NCI-H2227 (cell line): ENCODE results near the gene TMEM81.
A peak's percentile ranks its signal among the peaks of the same experiment; 100 is the strongest.

Experiments used
- DNase-seq: peaks from one replicate; lab custom pipeline; 2025; ENCODE audit not compliant: unreplicated experiment; lab: John Stamatoyannopoulos, UW

Gene TMEM81

GRCh38 chr1:205061227-205061626 is 23.0 kb downstream of the TMEM81 start:
- no peak for DNase-seq

GRCh38 chr1:205060746-205061145 is 23.5 kb downstream of the TMEM81 start:
- no peak for DNase-seq

- DNase-seq: no peak
These were observed 24.6 kb downstream of the TMEM81 start for GRCh38 chr1:205059660-205060059.

GRCh38 chr1:205058853-205059252 is 25.4 kb downstream of the TMEM81 start:
- DNase-seq: no peak

- DNase-seq: no peak
These were observed 26.3 kb downstream of the TMEM81 start for GRCh38 chr1:205057808-205058575.

- no peak for DNase-seq
These were observed 27.2 kb downstream of the TMEM81 start for GRCh38 chr1:205056956-205057568.

- DNase-seq: peak; percentile 84
These were observed 28.1 kb downstream of the TMEM81 start for GRCh38 chr1:205056188-205056611.

- no peak for DNase-seq
These were observed 30.2 kb downstream of the TMEM81 start for GRCh38 chr1:205054013-205054412.

- DNase-seq: no peak
These were observed 31.0 kb downstream of the TMEM81 start for GRCh38 chr1:205053296-205053695.

GRCh38 chr1:205052690-205053089 is 31.6 kb downstream of the TMEM81 start:
- DNase-seq: no peak

GRCh38 chr1:205049479-205049878 is 34.8 kb downstream of the TMEM81 start:
- no peak for DNase-seq

GRCh38 chr1:205048382-205048781 is 35.9 kb downstream of the TMEM81 start:
- DNase-seq: no peak

GRCh38 chr1:205047764-205048231 is 36.5 kb downstream of the TMEM81 start:
- DNase-seq: no peak

- no peak for DNase-seq
These were observed 37.4 kb downstream of the TMEM81 start for GRCh38 chr1:205046870-205047269.

GRCh38 chr1:205045146-205045545 is 39.1 kb downstream of the TMEM81 start:
- DNase-seq: no peak

- DNase-seq: no peak
These were observed 39.5 kb downstream of the TMEM81 start for GRCh38 chr1:205044741-205045140.

- DNase-seq: no peak
These were observed 40.4 kb downstream of the TMEM81 start for GRCh38 chr1:205043866-205044265.

GRCh38 chr1:205042911-205043806 is 41.1 kb downstream of the TMEM81 start, which contains the start of gene CNTN2:
Gene CNTN2 (plus strand): TSS chr1:205043212. CDS start chr1:205053186, 9,974 bp downstream.
- DNase-seq: peak; percentile 86

- DNase-seq: peak; percentile 21
These were observed 42.0 kb downstream of the TMEM81 start for GRCh38 chr1:205041998-205042910.

GRCh38 chr1:205041001-205041715 is 43.1 kb downstream of the TMEM81 start:
- DNase-seq: no peak
